HG03095 (cell line): ENCODE results near the gene GPI.

Source experiments
- ATAC-seq: cut with Tn5 transposase; IDR thresholded peaks from one replicate; pipeline ENCODE4 v1.9.1; 2021; ENCODE audit warnings: moderate library complexity; ENCODE audit not compliant: unreplicated experiment

GPI gene

DNA sequence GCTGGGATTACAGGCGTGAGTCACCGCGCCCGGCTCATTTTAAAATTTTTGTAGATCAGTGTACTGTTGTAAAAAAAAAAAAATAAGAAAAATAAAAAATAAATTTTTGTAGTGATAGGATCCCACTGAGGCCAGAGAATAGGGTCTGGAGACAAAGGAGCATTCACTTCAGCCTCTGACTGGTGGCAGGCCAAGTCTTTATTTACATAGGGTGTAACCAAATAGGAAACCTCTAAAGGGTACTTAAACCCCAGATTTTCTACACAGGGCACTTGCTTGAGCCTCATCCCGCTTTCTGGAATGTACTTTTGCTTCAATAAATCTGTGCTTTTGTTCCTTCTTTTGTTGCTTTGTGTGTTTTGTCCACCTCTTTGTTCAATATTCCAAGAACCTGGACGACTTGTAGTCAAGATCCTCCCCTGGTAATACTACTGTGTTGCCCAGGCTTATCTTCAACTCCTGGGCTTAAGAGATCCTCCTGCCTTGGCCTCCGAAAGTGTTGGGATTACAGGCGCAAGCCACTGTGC is 37.1 kb downstream of the GPI start:
- ATAC-seq, result no peak

DNA sequence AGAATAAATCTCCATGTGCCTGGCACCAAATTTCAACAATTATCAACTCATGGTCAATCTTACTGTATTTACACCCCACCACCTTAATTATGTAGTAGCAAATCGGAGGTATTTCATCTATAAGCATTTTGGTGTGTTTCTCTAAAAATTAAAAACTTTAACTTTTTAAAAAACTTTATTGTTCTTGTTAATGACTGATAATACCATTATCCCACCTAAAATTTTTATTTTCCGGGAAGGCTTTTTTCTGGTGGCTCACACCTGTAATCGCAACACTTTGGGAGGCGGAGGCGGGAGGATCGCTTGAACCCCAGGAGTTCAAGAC is 38.8 kb downstream of the GPI start:
- no peak for ATAC-seq

GRCh38 chr19:34404109-34404909 is 39.3 kb downstream of the GPI start, which contains the start of gene PDCD2L:
Gene PDCD2L (plus strand): TSS chr19:34404399. CDS start chr19:34404431, 32 bp downstream.
- peak; percentile 55 for ATAC-seq

- no peak for ATAC-seq
Observed at GRCh38 chr19:34405892-34406660, 41.1 kb downstream of the GPI start.

- no peak for ATAC-seq
Observed at GRCh38 chr19:34408411-34408810, 43.4 kb downstream of the GPI start.

GRCh38 chr19:34409189-34410164 is 44.5 kb downstream of the GPI start:
- no peak for ATAC-seq

DNA sequence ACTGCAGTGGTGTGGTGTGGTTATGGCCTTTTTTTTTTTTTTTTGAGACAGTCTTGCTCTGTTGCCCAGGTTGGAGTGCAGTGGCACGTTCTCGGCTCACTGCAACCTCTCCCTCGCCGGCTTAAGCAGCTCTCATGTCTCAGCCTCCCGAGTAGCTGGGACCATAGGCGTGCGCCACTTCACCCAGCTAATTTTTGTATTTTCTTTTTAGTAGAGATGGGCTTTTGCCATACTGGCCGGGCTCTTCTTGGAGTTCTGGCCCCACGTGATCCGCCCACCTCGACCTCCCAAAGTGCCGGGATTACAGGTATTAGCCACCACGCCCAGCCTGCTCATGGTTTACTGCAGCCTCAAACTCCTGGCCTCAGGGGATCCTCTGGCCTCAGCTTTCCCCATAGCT is 46.2 kb downstream of the GPI start:
- ATAC-seq, result no peak

DNA sequence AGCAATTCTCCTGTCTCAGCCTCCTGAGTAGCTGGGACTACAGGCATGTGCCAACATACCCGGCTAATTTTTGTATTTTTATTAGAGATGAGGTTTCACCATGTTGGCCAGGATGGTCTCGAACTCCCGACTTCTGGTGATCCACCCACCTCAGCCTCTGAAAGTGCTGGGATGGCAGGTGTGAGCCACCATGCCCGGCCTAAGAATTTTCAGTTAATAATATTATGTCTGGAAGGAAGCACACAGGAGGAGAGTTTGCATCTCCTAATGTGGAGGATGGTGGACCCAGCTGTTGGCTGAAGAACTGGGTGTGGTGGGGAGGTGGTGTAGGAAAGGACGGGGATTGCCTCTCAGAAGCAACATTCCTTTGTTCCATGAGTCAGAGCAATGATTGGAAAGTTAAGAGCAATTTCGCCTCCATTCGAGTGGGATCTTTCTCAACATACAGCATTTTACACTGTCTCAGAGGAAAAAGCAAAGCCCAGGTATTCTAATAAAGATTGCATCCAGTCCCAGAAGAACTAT is 51.1 kb downstream of the GPI start:
- no peak for ATAC-seq

GRCh38 chr19:34418300-34418699 is 53.3 kb downstream of the GPI start:
- no peak for ATAC-seq

DNA sequence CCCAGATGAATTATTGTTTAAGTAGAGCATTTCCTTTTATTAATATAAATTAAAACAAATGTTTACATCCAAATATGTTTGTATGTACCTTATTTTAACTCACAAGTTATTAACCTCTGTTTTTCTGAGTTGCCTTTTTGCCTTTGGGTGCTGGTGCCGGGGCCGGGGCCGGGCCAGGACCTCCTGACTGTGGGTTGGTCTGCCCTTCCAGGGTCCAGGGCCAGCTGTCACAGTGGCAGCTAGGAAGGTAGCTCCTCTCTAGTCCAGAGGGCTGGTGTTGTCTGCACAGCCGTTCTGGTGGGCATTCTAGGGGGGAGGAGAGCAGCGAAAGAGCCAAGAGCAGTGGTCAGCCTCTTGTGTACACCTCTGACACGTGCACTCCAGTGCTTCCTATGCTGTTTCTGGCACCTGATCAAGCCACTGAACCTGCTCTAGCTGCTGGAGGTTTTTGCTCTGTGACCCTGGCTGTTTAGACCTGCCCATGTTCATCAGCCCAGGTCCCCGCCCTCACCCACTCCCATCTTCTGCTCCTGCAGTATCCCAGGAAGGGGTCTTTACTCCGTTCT is 61.2 kb downstream of the GPI start:
- ATAC-seq, result no peak

DNA sequence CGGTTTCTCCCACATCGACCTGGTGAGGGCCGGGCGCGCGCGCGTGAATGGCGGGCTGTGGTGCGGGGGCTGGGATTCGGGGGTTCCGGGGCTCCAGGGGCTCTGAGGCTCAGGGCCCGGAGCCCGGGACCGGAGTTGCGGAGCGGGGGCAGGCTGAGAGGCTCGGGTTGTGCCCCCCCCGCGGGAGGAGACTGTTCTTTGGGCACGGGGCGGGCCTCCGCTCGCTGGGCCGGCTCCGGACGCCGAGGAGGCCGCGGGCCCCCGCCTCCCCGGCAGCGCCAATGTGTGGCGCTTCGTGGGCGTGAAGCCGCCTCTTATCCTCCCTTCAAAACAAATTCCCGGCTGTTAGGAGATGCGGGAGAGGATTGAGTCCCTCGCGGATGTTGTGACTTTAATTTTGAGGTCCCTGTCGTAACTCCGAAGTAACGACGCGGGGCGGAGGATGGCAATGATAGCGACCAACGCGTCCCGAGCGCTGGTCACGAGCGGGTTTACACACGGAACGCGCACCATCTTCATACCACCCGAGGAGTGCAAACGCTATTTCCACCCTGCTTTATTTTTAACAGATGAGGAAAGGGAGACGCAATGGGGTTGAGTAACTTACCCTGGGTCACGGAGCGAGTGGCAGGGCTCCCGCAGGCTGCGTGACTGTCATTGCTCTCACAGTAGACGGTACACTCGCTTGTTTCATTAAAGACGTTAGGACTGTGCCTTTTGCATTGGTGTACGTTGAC is 63.7 kb downstream of the GPI start:
- peak; percentile 47 for ATAC-seq

DNA sequence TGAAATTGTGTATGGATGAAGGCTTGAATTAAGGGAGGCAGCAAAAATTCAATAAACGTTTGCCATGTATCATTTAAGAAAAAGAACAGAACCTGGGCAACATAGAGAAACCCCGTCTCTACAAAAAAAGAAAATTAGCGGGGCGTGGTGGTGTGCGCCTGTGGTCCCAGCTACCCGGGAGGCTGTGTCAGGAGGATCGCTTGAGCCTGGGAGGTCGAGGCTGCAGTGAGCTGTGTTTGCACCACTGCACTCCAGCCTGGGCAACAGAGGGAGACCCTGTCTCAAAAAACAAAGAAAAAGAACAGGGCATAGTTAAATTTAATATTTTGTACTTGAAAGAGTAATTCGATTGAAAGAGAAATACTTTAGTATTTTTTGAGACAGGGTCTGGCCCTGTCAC is 64.6 kb downstream of the GPI start:
- ATAC-seq, result no peak

DNA sequence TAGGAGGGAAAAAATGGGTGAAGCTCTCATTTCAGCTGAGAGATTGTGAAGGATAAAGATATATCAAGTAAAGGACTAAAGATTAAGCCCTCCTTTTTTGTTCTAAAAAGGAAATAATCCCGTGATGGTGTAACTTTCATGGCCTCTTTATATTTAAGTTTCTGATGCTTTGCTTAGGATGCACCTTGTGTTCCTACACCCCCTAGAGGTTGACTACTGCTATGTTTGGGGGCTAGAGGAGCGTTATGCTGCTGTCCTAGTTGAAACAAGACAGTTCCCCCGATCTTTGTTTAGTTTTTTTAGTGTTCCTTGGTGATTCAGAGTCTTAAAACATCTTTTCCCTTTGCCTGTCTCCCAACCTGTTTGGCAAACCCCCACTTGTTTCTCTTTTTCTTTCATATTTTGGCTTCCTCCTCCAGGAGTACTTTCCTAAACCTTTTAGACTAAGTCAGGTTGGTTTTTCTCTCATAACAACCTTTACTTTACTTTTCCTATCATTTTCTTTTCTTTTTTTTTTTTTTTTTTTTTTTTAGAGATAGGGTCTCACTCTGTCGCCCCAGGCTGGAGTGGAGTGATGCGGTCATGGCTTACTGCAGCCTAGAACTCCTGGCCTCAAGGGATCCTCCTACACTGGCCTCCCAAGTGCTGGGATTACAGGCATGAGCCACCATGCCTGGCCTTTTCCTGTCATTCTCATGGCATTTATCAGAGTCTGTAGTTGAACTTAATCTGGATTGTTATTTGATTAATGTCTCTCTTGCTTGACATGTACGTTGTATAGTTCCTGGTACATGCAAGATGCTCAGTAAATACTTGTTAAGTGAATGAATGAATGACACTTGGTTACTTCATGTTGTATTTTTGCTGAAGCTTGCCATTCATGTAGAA is 66.0 kb downstream of the GPI start:
- no peak for ATAC-seq

DNA sequence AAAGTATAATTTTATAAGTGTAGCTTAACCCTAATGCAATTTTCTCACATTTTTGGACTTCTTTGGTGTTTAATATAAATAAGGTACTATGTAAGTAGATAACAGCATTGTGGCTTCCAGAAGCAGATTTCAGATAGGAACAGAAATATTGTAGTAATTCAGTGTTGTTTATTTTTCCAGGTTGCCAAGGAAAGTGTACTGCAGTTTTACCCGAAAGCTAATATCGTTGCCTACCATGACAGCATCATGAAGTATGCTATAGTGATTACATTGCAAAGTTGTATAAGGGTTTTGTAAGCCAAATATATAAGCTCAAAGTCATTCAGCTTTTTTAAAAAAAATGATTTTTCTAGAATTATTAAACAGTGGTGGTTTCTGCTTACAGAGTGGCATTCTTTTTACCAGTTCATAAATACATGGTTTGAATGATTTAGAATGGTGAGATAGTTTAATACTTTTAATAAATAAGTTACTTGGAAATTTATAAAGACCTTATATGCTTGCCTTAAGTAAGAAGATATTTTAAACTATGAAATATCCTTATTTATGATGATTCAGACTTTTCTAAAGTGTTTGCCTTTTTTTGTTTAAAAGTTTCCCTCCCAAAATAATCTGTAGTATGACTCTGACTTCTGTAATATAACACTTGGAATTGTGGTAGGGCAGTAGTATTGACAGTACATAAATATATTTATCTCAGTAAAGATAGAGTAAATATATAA is 66.8 kb downstream of the GPI start:
- no peak for ATAC-seq

DNA sequence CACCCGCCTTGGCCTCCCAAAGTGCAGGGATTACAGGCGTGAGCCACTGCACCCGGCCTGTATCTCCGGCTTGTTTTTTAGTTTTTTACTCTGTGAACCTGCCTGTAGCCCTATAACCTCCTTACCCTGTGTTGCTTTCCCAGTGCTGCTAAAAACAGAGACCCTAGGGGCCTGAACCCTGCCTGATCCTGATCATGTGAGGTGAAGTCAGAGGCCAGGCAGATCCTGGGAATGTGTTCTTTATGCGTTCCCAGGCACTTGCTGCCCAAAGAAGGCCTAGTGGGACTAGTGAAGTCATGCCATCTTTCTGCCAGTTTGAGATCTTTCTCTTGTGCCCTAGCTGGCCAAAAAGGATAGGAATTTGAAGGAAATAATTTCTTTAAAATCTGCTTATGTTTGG is 67.8 kb downstream of the GPI start:
- ATAC-seq, result no peak

GRCh38 chr19:34436716-34437115 is 71.7 kb downstream of the GPI start:
- no peak for ATAC-seq

DNA sequence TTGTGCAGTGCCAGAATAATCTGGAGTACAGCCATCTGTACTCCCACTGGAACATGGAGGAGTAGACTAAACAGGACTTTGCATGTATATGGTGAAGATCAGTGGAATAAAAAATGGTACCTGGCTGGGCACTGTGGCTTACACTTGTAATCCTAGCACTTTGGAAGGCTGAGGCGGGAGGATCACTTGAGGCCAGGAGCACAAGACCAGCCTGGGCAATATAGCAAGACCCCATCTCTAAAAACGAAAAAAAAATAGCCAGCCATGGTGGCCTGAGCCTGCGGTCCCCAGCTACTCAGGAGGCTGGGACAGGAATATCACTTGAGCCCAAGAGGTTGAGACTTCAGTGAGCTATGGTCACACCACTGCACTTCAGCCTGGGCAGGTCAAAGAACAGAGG is 83.2 kb downstream of the GPI start:
- no peak for ATAC-seq
